ENCODE results near the gene NAA40.

DNA sequence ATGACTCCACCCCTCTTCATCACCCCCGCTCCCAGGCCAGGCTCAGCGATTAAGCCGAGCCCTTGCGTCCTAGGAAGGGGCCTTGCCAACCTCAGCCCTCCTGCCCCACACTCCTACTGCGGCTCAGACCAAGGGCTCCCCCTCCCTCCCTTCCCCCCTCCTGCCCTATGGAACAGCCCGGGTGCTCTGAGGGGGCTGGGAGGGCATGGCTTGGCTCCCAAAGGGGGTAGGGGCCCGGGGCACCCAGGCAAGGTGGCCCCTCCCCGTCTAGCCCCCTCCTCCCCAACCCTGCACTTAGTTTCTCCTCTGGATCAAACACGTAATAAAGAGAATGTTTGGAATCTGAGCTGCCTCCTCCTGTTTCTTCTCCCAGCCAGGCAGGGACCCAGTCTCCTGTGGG, 28.1 kb upstream of the NAA40 start:
- TF ChIP-seq POLR2A (IDR thresholded peaks at IDR 0.05): no peak
- TF ChIP-seq POLR2AphosphoS5 (IDR thresholded peaks at IDR 0.05): no peak

Measured in gastroesophageal sphincter (tissue), 2 donors.